ENCODE data around the gene POC1A.

The POC1A gene

GRCh38 chr3:52126036-52126435 is 28.2 kb downstream of the POC1A start:
- DNase-seq = no peak

- no peak for DNase-seq
Measured at GRCh38 chr3:52124766-52125165, 29.5 kb downstream of the POC1A start.

GRCh38 chr3:52124126-52124525 is 30.1 kb downstream of the POC1A start:
- DNase-seq = no peak

GRCh38 chr3:52123106-52123725 is 31.0 kb downstream of the POC1A start:
- DNase-seq = peak; percentile 68 to 72

GRCh38 chr3:52122491-52122890 is 31.7 kb downstream of the POC1A start:
- no peak for DNase-seq

- no peak for DNase-seq
Measured at GRCh38 chr3:52121813-52122212, 32.4 kb downstream of the POC1A start.

GRCh38 chr3:52121464-52121805 is 32.8 kb downstream of the POC1A start:
- no peak for DNase-seq

GRCh38 chr3:52120556-52121463 is 33.4 kb downstream of the POC1A start:
- no peak for DNase-seq

- DNase-seq = no peak
Measured at GRCh38 chr3:52119826-52120225, 34.4 kb downstream of the POC1A start.

- no peak for DNase-seq
Measured at GRCh38 chr3:52119099-52119498, 35.1 kb downstream of the POC1A start.

- no peak for DNase-seq
Measured at GRCh38 chr3:52118156-52118875, 35.9 kb downstream of the POC1A start.

- no peak for DNase-seq
Measured at GRCh38 chr3:52117537-52117936, 36.7 kb downstream of the POC1A start.

- DNase-seq = no peak
Measured at GRCh38 chr3:52112056-52112455, 42.2 kb downstream of the POC1A start.

GRCh38 chr3:52110502-52110901 is 43.7 kb downstream of the POC1A start:
- no peak for DNase-seq

GRCh38 chr3:52109611-52110301 is 44.5 kb downstream of the POC1A start:
- DNase-seq = no peak

GRCh38 chr3:52108302-52109232 is 45.7 kb downstream of the POC1A start:
- no peak for DNase-seq

GRCh38 chr3:52106951-52107611 is 47.1 kb downstream of the POC1A start:
- no peak for DNase-seq

- no peak for DNase-seq
Measured at GRCh38 chr3:52104684-52105640, 49.3 kb downstream of the POC1A start.

- DNase-seq = no peak
Measured at GRCh38 chr3:52102934-52103333, 51.3 kb downstream of the POC1A start.

- no peak for DNase-seq
Measured at GRCh38 chr3:52099001-52099401, 55.2 kb downstream of the POC1A start.
